OCI-LY3 (cell line): ENCODE measurements around the gene GMEB2.

Experiments used
- EZH2phosphoT487 ChIP-seq: fragments of 200-600 bp; shearing (Covaris generic); IDR thresholded peaks from 2 replicates; pipeline ENCODE4 v1.6.1; 2018; ENCODE audit warnings: antibody characterized with exemption, mixed run types, low read depth
- TF ChIP-seq, protein P1 (sequence below): fragments of 200-600, 300-600 bp; sonication (generic); IDR thresholded peaks from 2 replicates; pipeline ENCODE4 v1.5.1; 2014; ENCODE audit warnings: antibody characterized with exemption, low read length, low read depth

- TF ChIP-seq, protein P1, sequence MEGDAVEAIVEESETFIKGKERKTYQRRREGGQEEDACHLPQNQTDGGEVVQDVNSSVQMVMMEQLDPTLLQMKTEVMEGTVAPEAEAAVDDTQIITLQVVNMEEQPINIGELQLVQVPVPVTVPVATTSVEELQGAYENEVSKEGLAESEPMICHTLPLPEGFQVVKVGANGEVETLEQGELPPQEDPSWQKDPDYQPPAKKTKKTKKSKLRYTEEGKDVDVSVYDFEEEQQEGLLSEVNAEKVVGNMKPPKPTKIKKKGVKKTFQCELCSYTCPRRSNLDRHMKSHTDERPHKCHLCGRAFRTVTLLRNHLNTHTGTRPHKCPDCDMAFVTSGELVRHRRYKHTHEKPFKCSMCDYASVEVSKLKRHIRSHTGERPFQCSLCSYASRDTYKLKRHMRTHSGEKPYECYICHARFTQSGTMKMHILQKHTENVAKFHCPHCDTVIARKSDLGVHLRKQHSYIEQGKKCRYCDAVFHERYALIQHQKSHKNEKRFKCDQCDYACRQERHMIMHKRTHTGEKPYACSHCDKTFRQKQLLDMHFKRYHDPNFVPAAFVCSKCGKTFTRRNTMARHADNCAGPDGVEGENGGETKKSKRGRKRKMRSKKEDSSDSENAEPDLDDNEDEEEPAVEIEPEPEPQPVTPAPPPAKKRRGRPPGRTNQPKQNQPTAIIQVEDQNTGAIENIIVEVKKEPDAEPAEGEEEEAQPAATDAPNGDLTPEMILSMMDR, result no peak
- TF ChIP-seq EZH2phosphoT487, result no peak
Measured at GRCh38 chr20:63658749-63659187, 31.9 kb upstream of the GMEB2 start.
